ENCODE results near the gene NDN.
A peak's percentile ranks its signal among the peaks of the same experiment; 100 is the strongest.

NDN gene

DNA sequence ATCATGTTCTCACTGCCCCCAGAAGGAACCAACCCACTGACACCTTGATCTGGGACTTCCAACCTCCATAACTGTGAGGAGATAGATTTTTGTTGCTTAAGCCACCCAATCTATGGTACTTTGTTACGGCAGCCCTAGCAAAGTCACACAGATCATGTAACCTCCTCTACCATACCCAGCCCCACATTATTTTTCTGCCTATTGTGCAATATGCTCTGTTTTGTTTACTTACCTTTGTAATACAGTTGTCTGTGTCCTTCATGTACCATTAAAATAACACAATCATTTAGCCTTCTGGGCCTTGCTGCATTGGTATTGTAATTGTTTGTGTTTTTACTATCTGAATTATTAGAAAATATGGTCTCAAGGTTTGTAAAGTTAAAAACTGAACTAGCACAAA is 16.1 kb downstream of the NDN start:
- Histone ChIP-seq H3K23ac (ENCODE audit: low read length) (no peak overlapping the region), H2AK5ac (ENCODE audit: low read length) (no peak overlapping the region), H3K4ac (ENCODE audit: low read depth, low read length) (no peak overlapping the region), H3K4me2 (ENCODE audit: low read length) (no peak overlapping the region), H3K79me1 (ENCODE audit: low read length) (no peaks in the 10 kb centered on the region), H3K79me2 (ENCODE audit: control insufficient read depth, insufficient read depth, low read length) (no peaks in the 10 kb centered on the region), H3K27ac (ENCODE audit: low read depth, low read length) (no peak overlapping the region), H3K36me3 (ENCODE audit: control insufficient read depth, insufficient read depth, low read length) (no peaks in the 10 kb centered on the region), H3K18ac (ENCODE audit: low read length) (no peak overlapping the region), H2BK15ac (replicated peaks; ENCODE audit: low read depth) (no peak overlapping the region), H2BK5ac (ENCODE audit: low read length) (no peak overlapping the region), H3K9ac (ENCODE audit: low read length) (no peak overlapping the region), H3K4me1 (ENCODE audit: control insufficient read depth, low read depth, low read length) (no peaks in the 10 kb centered on the region), H3K56ac (ENCODE audit: low read length) (no peak overlapping the region), H3K27me3 (ENCODE audit: insufficient read depth, low read length, poor library complexity) (no peaks in the 10 kb centered on the region), H4K8ac (ENCODE audit: low read depth, low read length) (no peak overlapping the region), H2BK120ac (ENCODE audit: low read depth, low read length) (no peak overlapping the region), H3K4me3 (ENCODE audit: low read length) (no peak overlapping the region), H4K5ac (ENCODE audit: low read length) (no peak overlapping the region)
- WGBS (ENCODE audit: extremely low coverage, insufficient coverage, low lambda C conversion rate) = no CpG with 5 or more reads among the region's 1 CpG
- no peak for DNase-seq

DNA sequence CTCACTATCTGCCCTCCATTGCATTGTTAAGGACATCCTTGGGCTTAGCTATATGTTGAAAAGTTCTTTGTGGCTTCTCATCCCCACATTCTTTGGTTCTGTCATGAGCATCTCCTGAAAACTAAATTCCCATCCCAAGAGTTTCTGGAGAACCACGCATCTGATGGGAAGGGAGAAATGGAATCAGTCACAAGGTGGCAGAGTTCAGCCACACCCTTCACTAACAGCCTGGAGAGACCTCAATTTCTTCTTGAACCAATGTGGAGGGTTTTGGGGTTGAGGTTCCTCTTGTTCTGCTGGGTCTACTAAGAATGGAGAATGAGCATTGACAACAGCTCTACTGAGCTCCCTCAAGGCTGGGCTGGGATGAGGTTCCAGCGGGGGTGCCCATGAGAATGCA is 23.9 kb downstream of the NDN start:
- Histone ChIP-seq H3K56ac (ENCODE audit: low read length) (no peak overlapping the region), H3K23ac (ENCODE audit: low read length) (no peak overlapping the region), H2BK120ac (ENCODE audit: low read depth, low read length) (no peak overlapping the region), H3K36me3 (ENCODE audit: control insufficient read depth, insufficient read depth, low read length) (no peaks in the 10 kb centered on the region), H3K27ac (ENCODE audit: low read depth, low read length) (no peak overlapping the region), H4K5ac (ENCODE audit: low read length) (no peak overlapping the region), H4K8ac (ENCODE audit: low read depth, low read length) (no peak overlapping the region), H3K27me3 (ENCODE audit: insufficient read depth, low read length, poor library complexity) (no peaks in the 10 kb centered on the region), H3K4me1 (ENCODE audit: control insufficient read depth, low read depth, low read length) (no peaks in the 10 kb centered on the region), H3K79me2 (ENCODE audit: control insufficient read depth, insufficient read depth, low read length) (no peaks in the 10 kb centered on the region), H3K79me1 (ENCODE audit: low read length) (no peaks in the 10 kb centered on the region), H3K4me3 (ENCODE audit: low read length) (no peak overlapping the region), H3K18ac (ENCODE audit: low read length) (no peak overlapping the region), H3K9ac (ENCODE audit: low read length) (no peak overlapping the region), H2BK5ac (ENCODE audit: low read length) (no peak overlapping the region), H3K4ac (ENCODE audit: low read depth, low read length) (no peak overlapping the region), H2BK15ac (replicated peaks; ENCODE audit: low read depth) (no peak overlapping the region), H2AK5ac (ENCODE audit: low read length) (no peak overlapping the region), H3K4me2 (ENCODE audit: low read length) (no peak overlapping the region)
- no peak for DNase-seq
- no CpG with 5 or more reads among the region's 2 CpGs for WGBS (ENCODE audit: extremely low coverage, insufficient coverage, low lambda C conversion rate)

DNA sequence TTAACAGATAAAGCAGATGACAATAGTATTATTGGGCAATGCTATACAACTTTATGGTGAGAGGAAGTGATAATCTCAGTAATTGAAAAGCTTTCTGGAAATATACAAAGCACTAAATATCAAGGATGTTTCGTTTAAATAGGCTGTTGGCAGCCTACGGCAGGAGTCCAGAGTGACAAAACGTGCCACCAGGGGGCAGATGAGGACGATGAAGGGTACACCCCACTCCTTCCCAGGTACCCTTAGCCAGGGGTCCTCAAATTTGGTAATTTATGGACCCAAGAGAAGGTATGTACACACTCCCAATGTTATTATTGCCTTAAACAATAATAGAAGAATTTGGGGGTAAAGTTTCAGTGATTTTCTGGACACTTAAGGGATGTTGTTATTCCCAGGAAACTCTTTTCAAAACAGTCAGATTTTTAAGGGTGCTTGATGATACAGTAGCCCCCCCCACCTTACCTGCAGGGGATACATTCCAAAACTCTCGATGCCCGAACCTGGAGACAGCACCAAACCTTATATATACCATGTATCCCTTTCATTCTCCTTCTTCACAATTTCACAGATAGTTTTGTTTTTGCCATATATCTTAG is 38.1 kb downstream of the NDN start:
- H3K4me1 ChIP-seq (ENCODE audit: control insufficient read depth, low read depth, low read length) = no peaks in the 10 kb centered on the region
- H3K9ac ChIP-seq (ENCODE audit: low read length) = no peak overlapping the region
- no peaks in the 10 kb centered on the region for H3K79me2 ChIP-seq (ENCODE audit: control insufficient read depth, insufficient read depth, low read length)
- no peaks in the 10 kb centered on the region for H3K27me3 ChIP-seq (ENCODE audit: insufficient read depth, low read length, poor library complexity)
- no peak overlapping the region for H3K56ac ChIP-seq (ENCODE audit: low read length)
- no CpG with 5 or more reads among the region's 6 CpGs for WGBS (ENCODE audit: extremely low coverage, insufficient coverage, low lambda C conversion rate)
- H4K8ac ChIP-seq (ENCODE audit: low read depth, low read length) = no peak overlapping the region
- no peak overlapping the region for H2BK120ac ChIP-seq (ENCODE audit: low read depth, low read length)
- H3K18ac ChIP-seq (ENCODE audit: low read length) = no peak overlapping the region
- DNase-seq = peak; percentile 16
- no peak overlapping the region for H3K4me2 ChIP-seq (ENCODE audit: low read length)
- no peak overlapping the region for H4K5ac ChIP-seq (ENCODE audit: low read length)
- H2AK5ac ChIP-seq (ENCODE audit: low read length) = no peak overlapping the region
- no peak overlapping the region for H2BK5ac ChIP-seq (ENCODE audit: low read length)
- H3K4ac ChIP-seq (ENCODE audit: low read depth, low read length) = no peak overlapping the region
- H3K23ac ChIP-seq (ENCODE audit: low read length) = no peak overlapping the region
- no peaks in the 10 kb centered on the region for H3K79me1 ChIP-seq (ENCODE audit: low read length)
- H2BK15ac ChIP-seq (replicated peaks; ENCODE audit: low read depth) = no peak overlapping the region
- H3K27ac ChIP-seq (ENCODE audit: low read depth, low read length) = no peak overlapping the region
- no peak overlapping the region for H3K4me3 ChIP-seq (ENCODE audit: low read length)
- no peaks in the 10 kb centered on the region for H3K36me3 ChIP-seq (ENCODE audit: control insufficient read depth, insufficient read depth, low read length)

DNA sequence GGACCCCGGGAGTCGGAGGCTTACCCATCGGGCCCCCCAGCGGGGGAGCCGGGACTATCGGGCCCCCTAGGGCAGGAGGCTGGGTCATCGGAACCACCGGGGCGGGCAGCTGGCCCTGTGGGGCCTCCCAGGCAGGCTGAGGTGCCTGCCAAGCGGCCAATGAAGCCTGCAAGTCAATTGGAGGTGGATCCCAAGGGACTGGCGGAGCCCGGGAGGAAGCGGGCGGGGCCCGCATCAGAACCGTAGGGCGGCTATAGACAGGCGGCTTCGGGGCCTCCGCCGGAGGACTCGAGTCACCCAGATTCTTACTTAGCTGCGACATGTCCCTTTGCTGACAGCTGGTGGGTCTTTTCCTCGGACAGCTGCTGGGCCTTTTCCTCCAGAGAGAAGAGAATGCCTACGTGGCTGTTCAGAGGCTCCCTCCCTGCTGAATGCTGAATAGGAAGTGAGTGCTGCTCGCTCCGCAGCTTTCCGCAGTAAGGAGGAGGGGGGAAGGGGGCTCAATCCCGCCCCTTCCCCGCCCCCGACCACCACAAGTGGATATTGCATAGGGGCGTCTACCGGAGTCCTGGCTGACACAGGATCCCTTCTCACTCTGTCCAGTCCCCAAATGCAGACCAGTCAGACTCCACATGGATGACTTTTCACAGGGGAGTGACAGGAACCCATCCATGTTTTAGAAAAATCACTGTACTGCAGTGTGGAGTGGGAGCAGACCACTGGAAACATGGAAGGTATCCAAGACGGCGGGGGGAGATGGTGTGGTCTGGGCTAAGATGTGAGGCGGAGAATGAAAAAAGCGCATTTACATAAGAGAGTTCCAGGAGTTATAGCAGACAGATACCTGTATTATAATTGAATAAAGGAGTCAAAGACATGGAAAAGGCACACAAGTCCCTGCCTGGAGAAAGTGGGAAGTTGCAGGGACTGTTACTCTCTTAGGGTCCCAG is 39.4 kb downstream of the NDN start, which contains the start of gene MAGEL2:
MAGEL2 (minus strand) TSS at position 447 of the 950 bp plus-strand sequence; CDS start at position 322, 125 bp downstream.
- peak within 1 kb of the TSS; percentile 49 for H3K56ac ChIP-seq (ENCODE audit: low read length)
- no peak within 1 kb of the TSS for H2BK120ac ChIP-seq (ENCODE audit: low read depth, low read length)
- no peaks in the 10 kb centered on the region for H3K79me1 ChIP-seq (ENCODE audit: low read length)
- no peak within 1 kb of the TSS for H2BK5ac ChIP-seq (ENCODE audit: low read length)
- H3K36me3 ChIP-seq (ENCODE audit: control insufficient read depth, insufficient read depth, low read length) = no peaks in the 10 kb centered on the region
- H3K23ac ChIP-seq (ENCODE audit: low read length) = no peak within 1 kb of the TSS
- no CpG with 5 or more reads among the region's 37 CpGs for WGBS (ENCODE audit: extremely low coverage, insufficient coverage, low lambda C conversion rate)
- peak; percentile 65 for DNase-seq
- H2BK15ac ChIP-seq (replicated peaks; ENCODE audit: low read depth) = no peak within 1 kb of the TSS
- H4K5ac ChIP-seq (ENCODE audit: low read length) = no peak within 1 kb of the TSS
- no peak within 1 kb of the TSS for H4K8ac ChIP-seq (ENCODE audit: low read depth, low read length)
- no peak within 1 kb of the TSS for H3K18ac ChIP-seq (ENCODE audit: low read length)
- no peaks in the 10 kb centered on the region for H3K4me1 ChIP-seq (ENCODE audit: control insufficient read depth, low read depth, low read length)
- no peaks in the 10 kb centered on the region for H3K79me2 ChIP-seq (ENCODE audit: control insufficient read depth, insufficient read depth, low read length)
- peak within 1 kb of the TSS; percentile 45 for H3K4me2 ChIP-seq (ENCODE audit: low read length)
- H3K9ac ChIP-seq (ENCODE audit: low read length) = peak within 1 kb of the TSS; percentile 57
- no peak within 1 kb of the TSS for H3K27ac ChIP-seq (ENCODE audit: low read depth, low read length)
- H3K4me3 ChIP-seq (ENCODE audit: low read length) = peak within 1 kb of the TSS; percentile 69
- H3K4ac ChIP-seq (ENCODE audit: low read depth, low read length) = no peak within 1 kb of the TSS
- H2AK5ac ChIP-seq (ENCODE audit: low read length) = no peak within 1 kb of the TSS
- H3K27me3 ChIP-seq (ENCODE audit: insufficient read depth, low read length, poor library complexity) = no peaks in the 10 kb centered on the region

DNA sequence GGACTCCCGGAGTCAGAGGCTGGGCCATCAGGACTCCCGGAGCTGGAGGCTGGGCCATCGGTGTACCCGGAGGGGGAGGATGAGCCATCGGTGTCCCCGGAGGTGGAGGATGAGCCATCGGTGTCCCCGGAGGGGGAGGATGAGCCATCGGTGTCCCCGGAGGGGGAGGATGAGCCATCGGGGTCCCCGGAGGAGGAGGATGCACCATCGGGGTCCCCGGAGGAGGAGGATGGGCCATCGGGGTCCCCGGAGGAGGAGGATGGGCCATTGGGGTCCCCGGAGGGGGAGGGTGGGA is 40.2 kb downstream of the NDN start:
- H2BK120ac ChIP-seq (ENCODE audit: low read depth, low read length) = no peak overlapping the region
- DNase-seq = no peak
- no peak overlapping the region for H3K4ac ChIP-seq (ENCODE audit: low read depth, low read length)
- no peaks in the 10 kb centered on the region for H3K27me3 ChIP-seq (ENCODE audit: insufficient read depth, low read length, poor library complexity)
- H3K4me1 ChIP-seq (ENCODE audit: control insufficient read depth, low read depth, low read length) = no peaks in the 10 kb centered on the region
- no CpG with 5 or more reads among the region's 17 CpGs for WGBS (ENCODE audit: extremely low coverage, insufficient coverage, low lambda C conversion rate)
- H3K79me1 ChIP-seq (ENCODE audit: low read length) = no peaks in the 10 kb centered on the region
- H3K18ac ChIP-seq (ENCODE audit: low read length) = no peak overlapping the region
- no peaks in the 10 kb centered on the region for H3K36me3 ChIP-seq (ENCODE audit: control insufficient read depth, insufficient read depth, low read length)
- H2AK5ac ChIP-seq (ENCODE audit: low read length) = no peak overlapping the region
- no peak overlapping the region for H3K23ac ChIP-seq (ENCODE audit: low read length)
- H2BK15ac ChIP-seq (replicated peaks; ENCODE audit: low read depth) = no peak overlapping the region
- H3K79me2 ChIP-seq (ENCODE audit: control insufficient read depth, insufficient read depth, low read length) = no peaks in the 10 kb centered on the region
- H4K8ac ChIP-seq (ENCODE audit: low read depth, low read length) = no peak overlapping the region
- peak overlapping the region; percentile 45 for H3K9ac ChIP-seq (ENCODE audit: low read length)
- H3K4me2 ChIP-seq (ENCODE audit: low read length) = peak overlapping the region; percentile 29
- H3K4me3 ChIP-seq (ENCODE audit: low read length) = no peak overlapping the region
- no peak overlapping the region for H2BK5ac ChIP-seq (ENCODE audit: low read length)
- H3K27ac ChIP-seq (ENCODE audit: low read depth, low read length) = no peak overlapping the region
- H4K5ac ChIP-seq (ENCODE audit: low read length) = no peak overlapping the region
- peak overlapping the region; percentile 15 for H3K56ac ChIP-seq (ENCODE audit: low read length)
